Esophagus squamous epithelium (tissue), 5 donors: ENCODE measurements around the gene IDH1. TPM values are rescaled to one million over a fixed set of nuclear protein-coding genes. Genes with fewer than 3 reads are reported as not detected.

Experiments used
- DNase-seq: peaks from one replicate; lab custom pipeline; 2025; lab: John Stamatoyannopoulos, UW
- H3K27ac ChIP-seq, 4 donors: fragments of 200-600 bp; sonication (generic); one replicate each; pipeline ENCODE4 v1.5.1; 2016 to 2019; ENCODE audit warnings: mild to moderate bottlenecking in 1 of 4
- H3K27me3 ChIP-seq, 4 donors: fragments of 200-600 bp; sonication (generic); 1 replicate in 3 of 4; 2 replicates in 1 of 4; pipeline versions ENCODE4 v1.5.1 to v1.6.0; 2017 to 2021; ENCODE audit warnings: antibody characterized with exemption in 1 of 4
- H3K36me3 ChIP-seq, 3 donors: fragments of 200-600 bp; sonication (generic); one replicate each; pipeline ENCODE4 v1.5.1; 2016 to 2019
- H3K4me1 ChIP-seq, 3 donors: fragments of 200-600 bp; sonication (generic); one replicate each; pipeline ENCODE4 v1.5.1; 2017 to 2019
- H3K4me3 ChIP-seq, 4 donors: fragments of 200-600 bp; sonication (generic); 1 replicate in 3 of 4; 2 replicates in 1 of 4; pipeline ENCODE4 v1.5.1; 2016 to 2019; ENCODE audit warnings: mild to moderate bottlenecking in 2 of 4, moderate library complexity in 1 of 4
- H3K9me3 ChIP-seq, 3 donors: fragments of 200-600 bp; sonication (generic); one replicate each; pipeline ENCODE4 v1.5.1; 2016 to 2019
- CTCF ChIP-seq, 6 experiments: fragments of 450-650 bp in 4 of 6; fragments of 200-600 bp in 2 of 6; sonication (generic) in 2 of 6; IDR thresholded peaks; one replicate each; pipeline ENCODE4 v1.5.1; 2016 to 2019; ENCODE audit warnings: antibody characterized with exemption in 6 of 6, mild to moderate bottlenecking in 4 of 6, moderate library complexity in 4 of 6
- POLR2A ChIP-seq, 4 donors: fragments of 450-650 bp; IDR thresholded peaks; one replicate each; pipeline ENCODE4 v1.6.1; 2017; ENCODE audit warnings: antibody characterized with exemption in 4 of 4, mild to moderate bottlenecking in 4 of 4, moderate library complexity in 3 of 4
- WGBS, 2 donors: methylation state at CpG; one replicate each; pipeline ENCODE4 v1.1.5; 2018; 5-methylcytosine and 5-hydroxymethylcytosine counted together
- intact Hi-C: fragments of 100-400 bp; cut with DNase I; formaldehyde crosslinking; loops from one replicate; pipeline ENCODE4 v1.15.0; 2022
- total RNA-seq, 4 donors: library from RNA; depleted of rRNA; stranded (reverse); fragments of >200 nt; gene quantifications; one replicate each; pipeline ENCODE4 v1.1.0, GENCODE V29; 2016
- donor health status: DM: yes; HTN: yes; CAD: no.

IDH1 gene
- total RNA-seq, 4 donors from 2014 or later: 108 to 223 (median 142) TPM

DNA sequence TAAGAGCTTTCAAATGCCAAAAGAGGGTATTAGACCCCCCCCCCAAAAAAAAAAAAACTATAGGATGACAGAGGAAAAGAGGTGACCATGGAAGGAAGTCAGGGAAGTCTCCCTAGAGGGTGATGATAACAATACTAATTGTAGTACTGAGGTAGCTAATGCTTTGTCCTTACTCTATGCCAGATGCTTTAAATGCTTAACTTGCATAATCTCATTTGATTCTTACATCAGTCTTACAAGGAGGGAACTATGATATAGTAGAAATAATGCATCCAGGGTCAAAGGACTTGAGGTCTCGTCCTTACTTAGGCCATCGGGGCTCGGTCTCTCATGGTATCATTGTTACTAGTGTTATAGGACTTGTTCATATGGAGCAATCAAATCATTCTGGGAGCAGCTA lies 9.1 kb downstream of the IDH1 start:
- no peak for TF ChIP-seq POLR2A (IDR thresholded peaks at IDR 0.05)
- TF ChIP-seq CTCF (IDR thresholded peaks at IDR 0.05): no peak
- WGBS, 2 donors: 89 to 93% methylated on average over 3 of the region's 3 CpGs
- no peaks in the 10 kb centered on the region for H3K9me3 ChIP-seq
- DNase-seq: no peak
- intact Hi-C loops: no loop called here
- H3K4me3 ChIP-seq: no peak overlapping the region
- H3K36me3 ChIP-seq: peaks cover 3 to 100% (median 18%) of the 10 kb centered on the region in 3 donors
- H3K4me1 ChIP-seq: peaks cover 0 to 32% (median 5%) of the 10 kb centered on the region in 3 donors
- no peaks in the 10 kb centered on the region for H3K27me3 ChIP-seq
- H3K27ac ChIP-seq: no peak overlapping the region

GRCh38 chr2:208244422-208244821 lies 10.4 kb downstream of the IDH1 start:
- Histone ChIP-seq H3K36me3 (peaks cover 3 to 100% (median 25%) of the 10 kb centered on the region in 3 donors), H3K4me1 (peaks cover 0 to 19% (median 0%) of the 10 kb centered on the region in 3 donors)
- DNase-seq: no peak

GRCh38 chr2:208240619-208241209 lies 14.2 kb downstream of the IDH1 start:
- no peak overlapping the region for H3K4me3 ChIP-seq
- H3K27ac ChIP-seq: no peak overlapping the region
- no peaks in the 10 kb centered on the region for H3K9me3 ChIP-seq
- H3K36me3 ChIP-seq: peaks cover under 1 to 100% (median 31%) of the 10 kb centered on the region in 3 donors
- DNase-seq: no peak
- peaks cover 0 to 13% (median 0%) of the 10 kb centered on the region in 3 donors for H3K4me1 ChIP-seq
- TF ChIP-seq CTCF (IDR thresholded peaks at IDR 0.05): no peak
- TF ChIP-seq POLR2A (IDR thresholded peaks at IDR 0.05): no peak
- intact Hi-C loops: no loop called here
- WGBS, 2 donors: 86 to 96% methylated on average over 3 of the region's 3 CpGs
- no peaks in the 10 kb centered on the region for H3K27me3 ChIP-seq

More at GRCh38 chr2:208244422-208244821, 10.4 kb downstream of the IDH1 start:
- no peak overlapping the region for H3K4me3 ChIP-seq
- peak overlapping the region in 2 of 4 donors; percentile 8 to 41 for H3K27ac ChIP-seq
- no peaks in the 10 kb centered on the region for H3K27me3 ChIP-seq
- TF ChIP-seq CTCF (IDR thresholded peaks at IDR 0.05) (no peak), POLR2A (IDR thresholded peaks at IDR 0.05) (no peak)
- intact Hi-C loops: no loop called here
- H3K9me3 ChIP-seq: no peaks in the 10 kb centered on the region

DNA sequence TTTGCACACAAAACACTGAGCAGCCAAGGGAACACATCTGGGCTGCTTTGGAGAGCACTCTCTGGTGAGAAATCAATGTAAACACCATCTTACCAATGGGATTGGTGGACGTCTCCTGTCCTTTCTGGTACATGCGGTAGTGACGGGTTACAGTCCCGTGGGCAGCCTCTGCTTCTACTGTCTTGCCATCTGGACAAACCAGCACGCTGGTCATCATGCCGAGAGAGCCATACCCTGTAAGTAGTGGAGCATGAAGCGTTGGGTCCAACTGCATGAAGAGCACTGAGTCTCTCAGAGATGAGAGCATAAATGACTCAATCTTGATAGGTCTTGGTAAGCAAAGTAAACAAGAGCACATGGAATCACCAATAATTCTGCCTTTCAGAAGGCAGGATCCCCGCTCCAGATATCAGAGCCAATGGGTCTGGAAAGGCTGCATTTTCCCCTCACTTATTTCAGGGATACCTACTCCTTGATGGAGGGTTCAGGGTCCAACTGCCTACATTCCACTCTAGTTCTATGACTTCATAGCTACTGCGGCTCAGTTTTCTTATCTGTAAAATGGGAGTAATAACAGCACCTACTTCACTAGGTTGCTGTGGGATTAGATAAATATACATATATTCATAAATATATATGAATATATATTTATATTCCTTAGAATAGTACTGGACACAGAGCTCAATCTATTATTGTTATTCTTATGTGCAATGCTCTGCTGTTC lies 14.9 kb downstream of the IDH1 start:
- H3K9me3 ChIP-seq: no peaks in the 10 kb centered on the region
- TF ChIP-seq POLR2A (IDR thresholded peaks at IDR 0.05) (no peak), CTCF (IDR thresholded peaks at IDR 0.05) (no peak)
- no peak for DNase-seq
- 94 to 96% methylated on average over 8 to 9 of the region's 9 CpGs for WGBS, 2 donors
- no peak overlapping the region for H3K27ac ChIP-seq
- H3K4me3 ChIP-seq: no peak overlapping the region
- peaks cover 0 to 8% (median 0%) of the 10 kb centered on the region in 3 donors for H3K4me1 ChIP-seq
- H3K27me3 ChIP-seq: no peaks in the 10 kb centered on the region
- H3K36me3 ChIP-seq: peaks cover 0 to 100% (median 31%) of the 10 kb centered on the region in 3 donors
- intact Hi-C loops: no loop called here

- H3K4me1 ChIP-seq: no peaks in the 10 kb centered on the region
- no peak overlapping the region for H3K4me3 ChIP-seq
- no peak overlapping the region for H3K27ac ChIP-seq
- H3K36me3 ChIP-seq: peaks cover 0 to 59% (median 13%) of the 10 kb centered on the region in 3 donors
- no peaks in the 10 kb centered on the region for H3K27me3 ChIP-seq
- TF ChIP-seq POLR2A (IDR thresholded peaks at IDR 0.05): no peak
- no peak for TF ChIP-seq CTCF (IDR thresholded peaks at IDR 0.05)
- no peak for DNase-seq
- H3K9me3 ChIP-seq: peaks cover 0 to 5% (median 0%) of the 10 kb centered on the region in 3 donors
- intact Hi-C loops: no loop called here
- WGBS, 2 donors: 45 to 100% methylated on average over 2 of the region's 2 CpGs
These were observed 19.0 kb downstream of the IDH1 start for GRCh38 chr2:208235860-208236259.
